Stimulated activated CD4-positive, alpha-beta T cell treated with anti-CD3 and anti-CD28 coated beads, Interleukin-15, amount 100 ng/mL, for 1 hour (primary cell): ENCODE measurements around the gene ZNF783.
"Not testable (repeated sequence)": the region's sequence is repeated elsewhere in the genome, so short reads cannot be mapped to it uniquely, and the experiment has no call there.

Experiments used
- DNase-seq, 2 donors: peaks; one replicate each; pipeline ENCODE4 v3.0.0-alpha.2; 2020; ENCODE audit warnings: low read depth in 1 of 2, low spot score in 1 of 2

Gene ZNF783

GRCh38 chr7:149239345-149240143, 22.5 kb upstream of the ZNF783 start, which contains the start of gene ZNF212:
Gene ZNF212, plus strand, starts transcription at chr7:149239651. Its CDS starts 128 bp downstream, at chr7:149239779.
- DNase-seq: peak; percentile 76 to 83

DNA sequence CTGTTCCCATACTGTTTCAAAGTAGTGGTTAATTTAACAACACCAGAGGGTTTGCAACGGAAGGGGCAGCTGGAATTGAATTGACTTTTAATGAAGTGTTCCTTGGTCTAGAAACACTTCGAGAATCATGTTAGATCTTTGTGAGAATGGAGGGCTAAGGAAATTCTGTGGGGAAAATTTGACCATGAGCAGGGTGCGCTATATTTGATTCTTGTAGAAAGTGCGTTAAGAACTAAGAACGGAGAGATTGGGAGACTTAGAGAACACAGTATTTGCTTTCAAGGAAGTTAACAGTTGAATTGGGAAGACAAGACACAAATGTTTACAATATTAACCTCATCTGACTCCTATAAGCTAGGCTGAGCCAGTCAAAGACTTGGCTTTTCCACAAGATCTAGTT, 21.4 kb upstream of the ZNF783 start:
- DNase-seq: no peak

- DNase-seq: no peak
Observed at GRCh38 chr7:149241696-149242095, 20.3 kb upstream of the ZNF783 start.

DNA sequence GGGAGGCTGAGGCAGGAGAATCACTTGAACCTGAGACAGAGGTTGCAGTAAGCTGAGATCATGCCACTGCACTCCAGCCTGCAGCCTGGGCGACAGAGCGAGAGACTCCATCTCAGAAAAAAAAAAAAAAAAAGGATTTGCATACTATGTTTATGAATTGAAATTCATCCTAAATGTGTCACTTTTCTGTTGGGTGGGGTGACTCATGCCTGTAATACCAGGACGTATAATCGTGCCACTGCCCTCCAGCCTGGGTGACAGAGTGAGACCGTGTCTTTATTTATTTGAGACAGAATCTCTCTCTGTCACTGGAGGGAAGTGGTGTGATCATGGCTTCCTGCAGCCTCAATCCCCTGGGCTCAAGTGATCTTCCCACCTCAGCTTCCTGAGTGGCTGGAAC, 16.8 kb upstream of the ZNF783 start:
- no peak for DNase-seq

- DNase-seq: no peak
Observed at GRCh38 chr7:149245744-149246143, 16.3 kb upstream of the ZNF783 start.

GRCh38 chr7:149248777-149249176, 13.2 kb upstream of the ZNF783 start:
- DNase-seq: no peak

- not testable (repeated sequence) for DNase-seq
Observed at GRCh38 chr7:149250151-149250550, 11.8 kb upstream of the ZNF783 start.

DNA sequence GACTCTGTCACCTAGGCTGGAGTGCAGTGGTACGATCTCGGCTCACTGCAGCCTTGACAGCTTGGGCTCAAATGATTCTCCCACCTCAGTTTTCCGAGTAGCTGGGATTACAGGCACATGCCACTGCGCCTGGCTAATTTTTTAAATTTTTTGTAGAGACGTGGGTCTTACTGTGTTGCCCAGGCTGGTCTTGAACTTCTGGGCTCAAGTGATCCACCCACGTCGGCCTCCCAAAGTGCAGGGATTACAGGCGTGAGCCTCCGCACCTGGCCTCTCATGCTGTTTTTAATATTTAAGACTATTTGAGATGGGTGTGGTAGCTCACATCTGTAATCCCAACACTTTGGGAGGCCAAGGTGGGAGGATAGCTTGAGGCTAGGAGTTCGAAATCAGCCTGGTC, 10.5 kb upstream of the ZNF783 start:
- not testable (repeated sequence) for DNase-seq

GRCh38 chr7:149252378-149252777, 9.6 kb upstream of the ZNF783 start:
- DNase-seq: no peak

DNA sequence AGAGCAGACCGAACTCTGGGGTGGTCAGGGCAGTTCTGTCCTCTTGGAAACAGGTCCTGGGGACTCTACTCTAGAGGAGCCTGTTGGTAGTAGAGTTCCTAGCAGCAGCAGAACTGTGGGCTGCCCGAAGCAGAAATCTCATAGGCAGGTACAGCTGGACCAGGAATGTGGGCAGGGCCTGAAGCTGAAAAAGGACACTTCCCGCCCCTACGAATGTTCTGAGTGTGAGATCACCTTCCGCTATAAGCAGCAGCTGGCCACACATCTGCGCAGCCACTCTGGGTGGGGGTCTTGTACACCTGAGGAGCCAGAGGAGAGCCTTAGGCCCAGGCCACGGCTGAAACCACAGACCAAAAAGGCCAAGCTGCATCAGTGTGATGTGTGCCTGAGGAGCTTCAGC, 8.3 kb upstream of the ZNF783 start:
- no peak for DNase-seq

GRCh38 chr7:149254181-149254858, 7.7 kb upstream of the ZNF783 start:
- DNase-seq: no peak

GRCh38 chr7:149255174-149255573, 6.8 kb upstream of the ZNF783 start:
- no peak for DNase-seq

GRCh38 chr7:149256568-149256967, 5.4 kb upstream of the ZNF783 start:
- no peak for DNase-seq

DNA sequence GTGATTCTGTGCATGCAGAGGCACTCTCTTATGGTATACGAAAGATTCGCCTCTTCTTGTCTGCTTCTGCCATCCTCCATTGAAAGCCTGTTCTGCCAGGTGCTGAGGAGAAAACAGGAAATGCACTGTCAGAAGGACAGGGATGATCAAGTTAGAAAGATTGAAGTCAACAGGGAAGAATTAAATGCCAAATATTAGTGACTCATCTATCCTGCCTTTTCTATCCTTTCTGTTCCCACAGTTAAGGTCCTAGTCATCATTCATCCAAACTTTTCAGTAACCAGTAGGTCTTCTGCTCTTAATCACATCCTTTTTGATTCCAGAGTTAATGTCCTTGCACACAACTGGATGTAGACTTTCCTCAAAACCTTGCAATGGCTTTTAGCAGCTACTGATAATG, 4.8 kb upstream of the ZNF783 start:
- DNase-seq: no peak

GRCh38 chr7:149261316-149261828, 624 bp upstream of the ZNF783 start:
- no peak for DNase-seq

DNA sequence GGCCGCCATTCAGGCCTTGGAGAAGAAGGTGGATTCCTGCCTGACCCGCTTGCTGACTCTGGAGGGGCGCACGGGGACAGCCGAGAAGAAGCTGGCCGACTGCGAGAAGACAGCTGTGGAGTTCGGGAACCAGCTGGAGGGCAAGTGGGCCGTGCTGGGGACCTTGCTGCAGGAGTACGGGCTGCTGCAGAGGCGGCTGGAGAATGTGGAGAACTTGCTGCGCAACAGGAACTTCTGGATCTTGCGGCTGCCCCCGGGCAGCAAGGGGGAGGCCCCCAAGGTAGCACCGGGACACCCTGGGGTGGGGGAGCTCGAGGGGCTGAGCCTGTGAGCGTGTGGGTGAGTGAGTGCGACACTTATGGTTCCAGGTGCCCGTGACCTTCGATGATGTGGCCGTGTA, 4.5 kb downstream of the ZNF783 start:
- no peak for DNase-seq

- DNase-seq: no peak
Observed at GRCh38 chr7:149267733-149268132, 5.7 kb downstream of the ZNF783 start.

- not testable (repeated sequence) for DNase-seq
Observed at GRCh38 chr7:149274424-149274823, 12.4 kb downstream of the ZNF783 start.

- no peak for DNase-seq
Observed at GRCh38 chr7:149277871-149278270, 15.9 kb downstream of the ZNF783 start.

DNA sequence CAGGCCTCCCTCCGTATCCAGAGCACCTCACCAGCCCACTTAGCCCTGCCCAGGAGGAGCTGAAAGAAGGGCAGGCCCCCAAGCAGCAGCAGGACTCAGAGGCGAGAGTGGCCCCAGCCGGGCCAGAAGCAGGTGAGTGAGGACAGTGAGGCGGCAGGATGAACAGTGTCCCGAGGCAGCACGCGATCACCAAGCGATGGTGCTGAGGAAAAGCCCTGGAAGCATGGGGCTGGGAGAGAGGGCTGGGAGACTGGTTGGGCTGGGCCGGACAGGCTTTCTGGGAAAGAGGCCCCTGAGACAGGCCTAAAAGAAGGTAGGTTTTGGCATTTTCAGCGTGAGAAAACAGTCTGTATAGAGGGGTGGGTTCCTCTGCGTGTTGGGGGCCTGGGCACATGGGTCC, 16.4 kb downstream of the ZNF783 start:
- no peak for DNase-seq

DNA sequence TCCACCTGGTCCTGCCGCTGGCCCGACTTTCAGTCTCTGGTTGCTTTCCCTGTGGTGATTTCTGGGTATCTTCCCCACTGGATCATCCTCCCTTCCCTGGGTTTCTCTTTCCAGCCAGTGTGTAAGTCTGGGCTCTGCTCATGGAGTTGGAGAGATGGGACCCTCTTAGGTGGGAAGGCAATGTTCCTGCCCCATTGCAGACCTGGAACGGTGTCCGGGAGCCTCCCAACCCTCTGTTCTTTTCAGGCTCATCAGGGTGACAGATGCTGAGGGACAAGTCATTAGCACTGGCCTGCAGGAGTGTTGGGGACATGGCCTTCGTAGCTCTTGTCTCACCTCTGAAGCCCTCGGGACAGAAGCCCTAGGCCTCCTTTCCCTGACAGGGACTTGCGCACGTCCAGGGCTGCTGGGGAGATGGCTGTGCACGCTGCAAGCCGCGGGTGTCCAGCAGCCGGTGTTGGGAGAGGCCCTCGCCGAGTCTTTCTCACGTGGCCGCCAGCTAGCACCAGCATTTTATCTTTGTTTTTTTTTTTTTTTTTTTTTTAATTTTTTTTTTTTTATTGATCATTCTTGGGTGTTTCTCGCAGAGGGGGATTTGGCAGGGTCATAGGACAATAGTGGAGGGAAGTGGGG, 17.2 kb downstream of the ZNF783 start:
- no peak for DNase-seq

DNA sequence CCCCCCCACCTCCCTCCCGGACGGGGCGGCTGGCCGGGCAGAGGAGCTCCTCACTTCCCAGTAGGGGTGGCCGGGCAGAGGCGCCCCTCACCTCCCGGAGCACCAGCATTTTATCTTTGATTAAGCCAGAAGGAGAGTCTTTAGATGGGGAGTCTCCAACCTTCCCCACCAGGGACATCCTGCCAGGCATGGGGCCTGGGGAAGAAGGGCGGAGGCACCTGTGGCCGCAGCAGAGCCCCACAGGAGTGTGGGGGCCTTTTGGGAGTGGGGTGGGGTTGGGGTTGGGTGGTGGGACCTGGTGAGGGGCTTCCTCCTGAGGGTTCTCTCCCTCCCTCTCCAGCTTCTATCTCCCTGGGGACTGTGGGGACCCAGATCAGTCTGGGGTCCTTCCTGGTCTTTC, 18.2 kb downstream of the ZNF783 start:
- no peak for DNase-seq
